Endometrium (tissue), 2 donors: ENCODE measurements around the gene LPXN.
A peak's percentile ranks its signal among the peaks of the same experiment; 100 is the strongest.
"Not testable (repeated sequence)": the region's sequence is repeated elsewhere in the genome, so short reads cannot be mapped to it uniquely, and the experiment has no call there.

Source experiments
- FAIRE-seq: peaks from 2 replicates; lab custom pipeline; 2012; peaks lifted over from hg19 to GRCh38; lab: Jason Lieb, UNC
- donor health status: control.
- donor health status: control.

Gene LPXN

GRCh38 chr11:58578635-58579191, 3.1 kb upstream of the LPXN start, which contains the start of gene ZFP91:
Gene ZFP91 (plus strand): TSS chr11:58579063. CDS start chr11:58579282, 219 bp downstream.
- no peak for FAIRE-seq

GRCh38 chr11:58578136-58578634, 2.5 kb upstream of the LPXN start:
- FAIRE-seq, result peak; percentile 99

GRCh38 chr11:58577555-58578135, 2.0 kb upstream of the LPXN start:
- FAIRE-seq, result no peak

GRCh38 chr11:58576887-58577471, 1.3 kb upstream of the LPXN start:
- peak; percentile 74 for FAIRE-seq

GRCh38 chr11:58574881-58575280, 775 bp downstream of the LPXN start:
- no peak for FAIRE-seq

GRCh38 chr11:58573451-58574104, 2.1 kb downstream of the LPXN start:
- no peak for FAIRE-seq

- not testable (repeated sequence) for FAIRE-seq
These were observed 2.8 kb downstream of the LPXN start for GRCh38 chr11:58572906-58573305.

GRCh38 chr11:58567889-58568512, 7.7 kb downstream of the LPXN start:
- no peak for FAIRE-seq

- no peak for FAIRE-seq
These were observed 11.4 kb downstream of the LPXN start for GRCh38 chr11:58564231-58564630.

- no peak for FAIRE-seq
These were observed 13.3 kb downstream of the LPXN start for GRCh38 chr11:58562375-58562800.

- FAIRE-seq, result no peak
These were observed 14.1 kb downstream of the LPXN start for GRCh38 chr11:58561394-58562098.

GRCh38 chr11:58560842-58561241, 14.8 kb downstream of the LPXN start:
- no peak for FAIRE-seq

- no peak for FAIRE-seq
These were observed 26.0 kb downstream of the LPXN start for GRCh38 chr11:58549644-58550043.

GRCh38 chr11:58546841-58547240, 28.8 kb downstream of the LPXN start:
- FAIRE-seq, result no peak

- no peak for FAIRE-seq
These were observed 43.8 kb downstream of the LPXN start for GRCh38 chr11:58531865-58532341.

GRCh38 chr11:58530236-58530635, 45.4 kb downstream of the LPXN start:
- FAIRE-seq, result no peak

GRCh38 chr11:58527429-58527828, 48.2 kb downstream of the LPXN start:
- FAIRE-seq, result no peak

- no peak for FAIRE-seq
These were observed 48.9 kb downstream of the LPXN start for GRCh38 chr11:58526721-58527120.

GRCh38 chr11:58525037-58525614, 50.5 kb downstream of the LPXN start:
- FAIRE-seq, result no peak

GRCh38 chr11:58524232-58525036, 51.2 kb downstream of the LPXN start:
- FAIRE-seq, result no peak
